Activated CD4-positive, alpha-beta memory T cell treated with anti-CD3 and anti-CD28 coated beads for 36 hours (primary cell): ENCODE measurements around the gene OSBPL5. TPM values are rescaled to one million over a fixed set of nuclear protein-coding genes. Genes with fewer than 3 reads are reported as not detected.
A peak's percentile ranks its signal among the peaks of the same experiment; 100 is the strongest.
"Not testable (repeated sequence)": the region's sequence is repeated elsewhere in the genome, so short reads cannot be mapped to it uniquely, and the experiment has no call there.

Experiments
- CTCF ChIA-PET: fragments of 350-600 bp; sonication (Branson Sonifier 250); formaldehyde crosslinking; loops from one replicate; lab custom pipeline; 2021; ENCODE audit warnings: antibody characterized with exemption, inconsistent platforms; lab: Charles Lee
- POLR2A ChIA-PET: fragments of 350-600 bp; sonication (Branson Sonifier 250); formaldehyde crosslinking; loops from one replicate; lab custom pipeline; 2021; ENCODE audit warnings: antibody characterized with exemption; lab: Charles Lee
- DNase-seq: peaks from one replicate; pipeline ENCODE4 v3.0.0-alpha.2; 2020
- H3K27ac Mint-ChIP-seq: one replicate; pipeline ENCODE4 v1.8.0; 2021; ENCODE audit warnings: mixed read lengths
- H3K27me3 Mint-ChIP-seq: one replicate; pipeline ENCODE4 v1.8.0; 2021; ENCODE audit warnings: mixed read lengths
- H3K36me3 Mint-ChIP-seq: one replicate; pipeline ENCODE4 v1.8.0; 2021; ENCODE audit warnings: mixed read lengths
- H3K4me1 Mint-ChIP-seq: one replicate; pipeline ENCODE4 v1.8.0; 2021; ENCODE audit warnings: low read depth, mixed read lengths
- H3K4me3 Mint-ChIP-seq: one replicate; pipeline ENCODE4 v1.8.0; 2021; ENCODE audit warnings: mild to moderate bottlenecking, mixed read lengths
- H3K9me3 Mint-ChIP-seq: one replicate; pipeline ENCODE4 v1.8.0; 2021; ENCODE audit warnings: mixed read lengths
- intact Hi-C: fragments of 100-400 bp; cut with micrococcal nuclease; formaldehyde crosslinking; loops from one replicate; pipeline ENCODE4 v1.15.1; 2023
- total RNA-seq, 2 experiments: library from RNA; stranded (reverse); gene quantifications; one replicate each; pipeline ENCODE4 v1.2.3, GENCODE V29; 2021

The OSBPL5 gene
- total RNA-seq, 2 experiments from 2014 or later: 4.6 to 4.7 TPM

GRCh38 chr11:3120071-3120792, 44.9 kb downstream of the OSBPL5 start:
- peaks cover 2% of the 10 kb centered on the region for H3K9me3 Mint-ChIP-seq
- ChIA-PET POLR2A (no interaction called here), CTCF (no interaction called here)
- H3K4me3 Mint-ChIP-seq: no peak overlapping the region
- H3K27ac Mint-ChIP-seq: no peak overlapping the region
- intact Hi-C loops: no loop called here
- H3K27me3 Mint-ChIP-seq: no peaks in the 10 kb centered on the region
- H3K4me1 Mint-ChIP-seq: no peaks in the 10 kb centered on the region
- peaks cover 5% of the 10 kb centered on the region for H3K36me3 Mint-ChIP-seq
- DNase-seq: no peak

GRCh38 chr11:3119141-3119821, 45.8 kb downstream of the OSBPL5 start:
- Mint-ChIP-seq H3K27me3 (peaks cover 2% of the 10 kb centered on the region), H3K4me3 (no peak overlapping the region), H3K27ac (no peak overlapping the region), H3K9me3 (peaks cover 6% of the 10 kb centered on the region), H3K36me3 (peaks cover 8% of the 10 kb centered on the region), H3K4me1 (no peaks in the 10 kb centered on the region)
- POLR2A ChIA-PET: no interaction called here
- intact Hi-C loops: no loop called here
- CTCF ChIA-PET: no interaction called here
- no peak for DNase-seq

DNA sequence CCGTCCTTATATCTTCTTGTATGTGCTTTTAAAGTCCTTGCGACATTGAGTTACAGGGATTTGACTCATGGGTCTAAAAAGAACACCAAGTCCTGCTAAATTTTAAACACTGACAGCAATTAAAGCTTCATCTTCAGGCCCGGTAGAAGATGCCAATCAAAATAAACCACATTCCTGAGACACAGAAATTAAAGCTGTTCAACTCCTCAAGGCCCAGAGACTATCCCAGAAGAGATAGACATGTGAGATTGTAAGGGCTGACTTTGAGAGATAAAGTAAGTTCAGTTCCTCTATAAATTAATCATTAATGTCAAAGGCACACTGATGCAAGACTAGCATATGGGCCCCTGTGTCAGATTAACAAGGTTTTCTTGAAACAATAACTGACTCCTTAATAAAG, 49.8 kb downstream of the OSBPL5 start:
- Mint-ChIP-seq H3K27ac (no peak overlapping the region), H3K4me3 (no peak overlapping the region), H3K27me3 (peaks cover 2% of the 10 kb centered on the region), H3K36me3 (peaks cover 11% of the 10 kb centered on the region), H3K9me3 (peaks cover 14% of the 10 kb centered on the region), H3K4me1 (no peaks in the 10 kb centered on the region)
- no peak for DNase-seq
- CTCF ChIA-PET: interaction anchor here (0.6 kb wide), 1 partner anchor 582 kb away, joined by 3 read pairs; no protein-coding TSS in a partner anchor
- POLR2A ChIA-PET: no interaction called here
- intact Hi-C loops: no loop called here

DNA sequence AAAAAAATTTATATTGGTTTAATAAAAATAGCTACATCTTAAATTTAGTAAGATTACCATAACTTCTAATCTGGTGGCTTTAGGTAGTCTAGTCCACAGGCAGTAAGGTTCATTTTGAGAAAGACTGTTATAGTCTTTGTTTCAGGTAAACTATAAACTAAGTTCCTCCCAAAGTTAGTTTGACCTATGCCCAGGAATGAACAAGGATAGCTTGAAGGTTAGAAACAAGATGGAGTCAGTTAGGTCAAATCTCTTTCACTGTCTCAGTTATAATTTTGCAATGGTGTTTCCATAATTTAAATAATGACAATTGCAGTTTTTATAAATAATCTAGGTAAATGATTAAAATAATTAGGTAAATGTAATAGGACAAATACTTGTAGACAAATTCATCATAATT, 51.4 kb downstream of the OSBPL5 start:
- intact Hi-C loops, H3K27ac Mint-ChIP-seq, H3K27me3 Mint-ChIP-seq, POLR2A ChIA-PET, DNase-seq, H3K4me3 Mint-ChIP-seq, H3K4me1 Mint-ChIP-seq: not testable (repeated sequence)
- CTCF ChIA-PET: interaction anchor here (1.5 kb wide), 1 partner anchor 22 kb away, joined by 5 read pairs; no protein-coding TSS in a partner anchor
- Mint-ChIP-seq H3K36me3 (peaks cover 11% of the 10 kb centered on the region), H3K9me3 (peaks cover 14% of the 10 kb centered on the region)

- intact Hi-C loops: no loop called here
- peaks cover 11% of the 10 kb centered on the region for H3K36me3 Mint-ChIP-seq
- peaks cover 2% of the 10 kb centered on the region for H3K27me3 Mint-ChIP-seq
- ChIA-PET POLR2A (no interaction called here), CTCF (interaction anchor here (1.3 to 4.5 kb wide), 5 partner anchors 20 to 296 kb away, joined by 3 to 19 read pairs (median 6); no protein-coding TSS in a partner anchor)
- no peak overlapping the region for H3K4me3 Mint-ChIP-seq
- H3K9me3 Mint-ChIP-seq: peaks cover 14% of the 10 kb centered on the region
- no peak overlapping the region for H3K27ac Mint-ChIP-seq
- DNase-seq: no peak
- no peaks in the 10 kb centered on the region for H3K4me1 Mint-ChIP-seq
Measured at GRCh38 chr11:3111919-3112690, 53.0 kb downstream of the OSBPL5 start.

DNA sequence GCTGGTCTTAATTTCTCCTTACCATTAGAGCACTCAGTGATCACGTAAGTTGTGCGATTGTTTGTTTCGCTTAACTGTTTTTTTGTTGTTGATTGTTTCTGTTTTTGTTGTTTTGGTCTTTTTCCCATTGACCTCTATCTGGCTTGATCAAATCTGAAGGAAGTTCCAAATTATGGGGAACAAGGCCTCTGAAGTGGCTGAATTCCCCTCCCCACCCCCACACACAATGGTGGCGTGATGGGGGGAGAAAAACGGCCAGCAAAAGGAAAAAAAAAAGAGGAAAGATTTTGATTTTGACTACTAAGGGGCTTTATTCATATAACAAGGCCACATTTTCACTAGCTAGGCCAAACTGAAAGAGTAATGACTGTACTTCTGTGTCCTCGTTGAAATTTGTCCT, 53.6 kb downstream of the OSBPL5 start:
- no peaks in the 10 kb centered on the region for H3K4me1 Mint-ChIP-seq
- intact Hi-C loops: no loop called here
- DNase-seq: no peak
- H3K27ac Mint-ChIP-seq: no peak overlapping the region
- ChIA-PET POLR2A (no interaction called here), CTCF (interaction anchor here (0.7 to 4.5 kb wide), 5 partner anchors 17 to 297 kb away, joined by 3 to 19 read pairs (median 6); no protein-coding TSS in a partner anchor)
- peaks cover 11% of the 10 kb centered on the region for H3K36me3 Mint-ChIP-seq
- peaks cover 2% of the 10 kb centered on the region for H3K27me3 Mint-ChIP-seq
- no peak overlapping the region for H3K4me3 Mint-ChIP-seq
- H3K9me3 Mint-ChIP-seq: peaks cover 14% of the 10 kb centered on the region

- no peak overlapping the region for H3K4me3 Mint-ChIP-seq
Measured at GRCh38 chr11:3109921-3110706, 55.0 kb downstream of the OSBPL5 start.

GRCh38 chr11:3109434-3109833, 55.7 kb downstream of the OSBPL5 start:
- ChIA-PET POLR2A (no interaction called here), CTCF (interaction anchor here (1.9 to 4.5 kb wide), 2 partner anchors 18 to 107 kb away, joined by 7 to 19 read pairs; no protein-coding TSS in a partner anchor)
- Mint-ChIP-seq H3K9me3 (peaks cover 8% of the 10 kb centered on the region), H3K27ac (no peak overlapping the region), H3K4me1 (no peaks in the 10 kb centered on the region), H3K36me3 (peaks cover 3% of the 10 kb centered on the region), H3K27me3 (no peaks in the 10 kb centered on the region), H3K4me3 (no peak overlapping the region)
- no peak for DNase-seq
- intact Hi-C loops: no loop called here

More at GRCh38 chr11:3109921-3110706, 55.0 kb downstream of the OSBPL5 start:
- Mint-ChIP-seq H3K36me3 (peaks cover 6% of the 10 kb centered on the region), H3K9me3 (peaks cover 11% of the 10 kb centered on the region), H3K4me1 (no peaks in the 10 kb centered on the region), H3K27me3 (peaks cover 2% of the 10 kb centered on the region), H3K27ac (no peak overlapping the region)
- DNase-seq: peak; percentile 62
- intact Hi-C loops: loop anchor here (1.0 kb wide), 1 partner anchor 107 kb away; no protein-coding TSS in a partner anchor
- ChIA-PET CTCF (interaction anchor here (0.7 to 4.5 kb wide), 6 partner anchors 14 to 308 kb away, joined by 3 to 19 read pairs (median 5); no protein-coding TSS in a partner anchor), POLR2A (no interaction called here)

- no peaks in the 10 kb centered on the region for H3K27me3 Mint-ChIP-seq
- no peak overlapping the region for H3K4me3 Mint-ChIP-seq
- no peak overlapping the region for H3K27ac Mint-ChIP-seq
- ChIA-PET POLR2A (no interaction called here), CTCF (interaction anchor here (0.7 to 4.5 kb wide), 3 partner anchors 17 to 1128 kb away, joined by 5 to 19 read pairs (median 7); no protein-coding TSS in a partner anchor)
- intact Hi-C loops: no loop called here
- no peaks in the 10 kb centered on the region for H3K36me3 Mint-ChIP-seq
- no peak for DNase-seq
- H3K9me3 Mint-ChIP-seq: peaks cover 2% of the 10 kb centered on the region
- no peaks in the 10 kb centered on the region for H3K4me1 Mint-ChIP-seq
Measured at GRCh38 chr11:3108183-3108721, 56.9 kb downstream of the OSBPL5 start.

DNA sequence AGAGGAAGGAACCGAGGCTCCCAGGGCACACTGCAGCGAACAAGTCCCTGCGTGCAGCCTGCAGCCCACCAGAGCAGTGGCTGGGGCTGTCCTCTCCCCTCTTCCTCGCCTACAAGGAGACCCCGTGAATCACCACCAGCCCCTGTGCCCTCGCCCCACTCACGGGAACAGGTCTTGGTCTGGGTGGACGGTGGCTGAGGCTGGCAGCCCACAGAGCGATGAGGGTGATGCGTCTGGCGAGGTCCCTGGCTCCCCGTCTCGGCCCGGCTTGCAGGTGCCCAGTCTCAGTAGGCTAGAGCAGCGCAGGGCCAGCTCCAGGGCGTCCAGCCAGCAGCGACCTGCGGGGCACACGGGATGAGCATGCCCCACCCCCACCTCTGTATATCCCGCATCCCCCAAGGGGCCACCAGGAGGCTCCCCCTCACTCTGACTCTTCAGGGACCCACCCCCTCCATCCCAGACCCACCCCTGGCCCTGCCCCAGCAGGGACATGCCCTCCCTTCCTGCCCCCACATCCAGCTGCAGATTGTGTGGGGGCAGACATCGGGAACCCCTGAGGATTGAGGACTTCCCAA, 57.4 kb downstream of the OSBPL5 start:
- ChIA-PET POLR2A (no interaction called here), CTCF (interaction anchor here (4.5 kb wide), 1 partner anchor 109 kb away, joined by 19 read pairs; no protein-coding TSS in a partner anchor)
- H3K4me3 Mint-ChIP-seq: no peak overlapping the region
- intact Hi-C loops: no loop called here
- no peaks in the 10 kb centered on the region for H3K36me3 Mint-ChIP-seq
- no peaks in the 10 kb centered on the region for H3K4me1 Mint-ChIP-seq
- H3K27ac Mint-ChIP-seq: no peak overlapping the region
- H3K9me3 Mint-ChIP-seq: no peaks in the 10 kb centered on the region
- no peak for DNase-seq
- no peaks in the 10 kb centered on the region for H3K27me3 Mint-ChIP-seq
